Stimulated activated naive CD4-positive, alpha-beta T cell treated with Interleukin-2 at 50 U/mL for 16 hours (primary cell): ENCODE data around the gene DUSP15.
"Not testable (repeated sequence)": the region's sequence is repeated elsewhere in the genome, so short reads cannot be mapped to it uniquely, and the experiment has no call there.

Source experiments
- DNase-seq: peaks from one replicate; lab custom pipeline; 2025; lab: John Stamatoyannopoulos, UW

Gene DUSP15, protein sequence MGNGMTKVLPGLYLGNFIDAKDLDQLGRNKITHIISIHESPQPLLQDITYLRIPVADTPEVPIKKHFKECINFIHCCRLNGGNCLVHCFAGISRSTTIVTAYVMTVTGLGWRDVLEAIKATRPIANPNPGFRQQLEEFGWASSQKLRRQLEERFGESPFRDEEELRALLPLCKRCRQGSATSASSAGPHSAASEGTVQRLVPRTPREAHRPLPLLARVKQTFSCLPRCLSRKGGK

DNA sequence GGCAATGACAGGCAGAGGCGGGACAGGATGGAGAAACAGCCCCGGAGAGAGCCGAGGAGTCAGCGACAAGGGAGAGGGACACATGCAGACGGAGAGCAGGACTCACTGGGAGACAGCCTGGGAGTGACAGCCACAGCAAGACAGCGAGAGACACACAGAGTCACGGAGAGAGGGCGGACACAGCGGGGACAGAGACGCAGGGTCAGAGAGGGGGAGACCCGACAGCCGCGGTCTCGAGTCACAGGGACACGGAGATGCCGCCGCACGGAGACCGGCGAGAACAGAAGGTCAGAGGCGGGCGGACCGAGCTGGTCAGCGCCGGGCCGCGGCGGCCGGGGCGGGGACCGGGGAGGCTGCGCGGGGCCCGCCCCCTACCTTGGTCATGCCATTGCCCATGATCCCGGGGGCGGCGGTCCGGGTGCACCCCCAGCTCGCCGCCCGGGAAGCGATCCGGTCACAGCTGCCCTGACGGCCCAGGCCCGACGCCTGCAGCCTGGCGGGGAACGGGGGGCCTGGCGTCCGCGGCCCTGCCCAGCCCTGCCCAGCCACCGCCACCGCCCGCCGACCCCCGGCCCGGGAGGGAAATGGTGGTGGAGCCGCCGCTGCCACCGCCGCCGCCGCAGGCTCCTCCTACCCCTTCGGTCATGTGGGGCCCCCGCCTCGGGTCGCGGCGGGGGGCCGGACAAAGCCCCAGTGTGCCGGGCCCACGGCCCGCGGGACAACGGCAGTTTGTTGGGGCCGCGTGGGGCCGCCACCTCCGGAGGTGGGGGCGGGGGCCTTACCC is at the start of gene DUSP15, which contains the start of gene TTLL9:
Gene DUSP15 (minus strand): TSS at position 586 of the 784 bp plus-strand sequence. CDS start 190 bp downstream, at position 396.
Gene TTLL9 (plus strand): TSS at position 693 of the 784 bp plus-strand sequence. CDS start 493 bp downstream, outside the sequence.
- DNase-seq = no peak

DNA sequence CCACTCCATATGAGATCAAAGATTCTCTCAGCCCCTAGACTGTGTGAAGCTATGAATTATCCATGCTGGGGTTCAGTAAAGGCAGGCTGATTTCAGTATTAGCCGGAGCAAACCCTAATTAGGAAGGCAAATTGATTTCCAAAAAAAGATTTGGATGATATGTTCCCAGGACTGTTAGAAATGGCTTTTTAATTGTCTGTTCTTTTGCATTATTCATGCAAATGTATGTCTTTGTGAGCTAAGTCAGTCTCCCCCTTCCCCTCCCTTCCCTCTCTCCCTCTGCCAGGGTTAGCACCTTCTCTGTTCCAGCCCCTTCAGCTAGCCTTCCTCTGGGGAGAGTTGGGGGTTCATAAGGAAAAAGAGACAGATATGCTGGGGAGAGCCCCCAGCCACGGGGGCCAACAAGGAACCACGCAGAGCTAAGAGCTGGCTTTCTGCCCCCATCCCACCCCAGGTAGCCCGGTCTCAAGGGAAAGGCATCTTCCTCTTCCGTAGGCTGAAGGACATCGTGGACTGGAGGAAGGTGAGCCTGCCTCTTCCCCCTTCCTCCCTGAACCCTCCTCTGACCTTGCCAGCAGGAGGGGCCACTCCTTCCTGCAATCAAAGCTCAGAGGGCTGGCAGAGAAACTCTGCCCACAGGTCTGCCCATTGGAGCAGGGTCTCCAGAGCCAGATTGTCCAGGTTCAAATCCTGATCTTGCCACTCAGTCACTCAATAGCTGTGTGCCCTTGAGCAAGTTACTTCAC is 49.3 kb upstream of the DUSP15 start:
- no peak for DNase-seq

DNA sequence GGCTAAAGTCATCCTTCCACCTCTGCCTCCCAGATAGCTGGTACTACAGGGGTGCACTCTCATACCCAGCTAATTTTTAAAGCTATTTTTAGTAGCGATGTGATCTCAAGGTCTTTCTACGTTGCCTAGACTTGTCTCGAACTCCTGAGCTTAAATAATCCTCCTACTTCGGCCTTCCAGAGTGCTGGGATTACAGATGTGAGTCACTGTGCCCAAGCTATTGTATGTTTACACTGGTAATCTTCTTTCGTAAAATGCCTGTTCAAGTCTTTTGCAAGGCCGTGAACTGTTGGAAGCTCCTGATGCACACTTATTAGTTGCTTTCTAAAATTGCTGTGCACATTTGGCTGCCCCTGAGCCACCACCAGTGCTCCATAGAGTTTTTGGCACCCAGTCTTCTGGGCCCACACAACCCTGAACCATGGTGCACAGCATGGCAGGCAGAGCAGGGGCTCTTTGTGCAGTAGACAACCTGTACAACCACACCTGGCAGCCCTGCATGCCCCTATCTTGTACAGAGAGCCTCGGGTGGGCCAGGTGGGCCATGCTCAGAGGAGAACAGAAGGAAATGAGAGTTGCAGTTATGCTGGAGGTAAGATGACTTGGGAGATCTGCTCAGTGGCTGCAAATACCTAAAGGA is 48.3 kb upstream of the DUSP15 start:
- no peak for DNase-seq

DNA sequence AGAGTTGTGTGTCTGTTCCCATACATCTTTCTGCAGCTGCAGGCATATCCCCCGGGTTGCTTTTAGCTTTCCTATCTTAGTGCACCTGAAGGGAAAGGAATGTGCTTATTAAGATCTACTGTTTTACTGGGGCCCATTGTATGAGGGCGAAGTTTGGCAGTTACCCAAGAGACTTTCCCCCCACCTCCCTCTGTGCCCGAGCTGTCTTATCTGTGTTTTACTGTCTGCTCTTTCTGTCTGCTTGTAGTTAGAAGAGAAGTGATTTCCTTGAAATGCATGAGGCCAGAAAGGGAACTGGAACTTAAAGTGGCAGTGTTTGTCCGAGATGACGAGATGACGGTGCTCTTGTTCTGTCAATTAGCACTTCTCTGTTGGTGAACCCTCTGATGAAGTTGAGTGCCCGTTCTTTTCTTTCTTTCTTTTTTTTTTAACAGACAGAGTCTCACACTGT is 47.7 kb upstream of the DUSP15 start:
- DNase-seq = not testable (repeated sequence)

DNA sequence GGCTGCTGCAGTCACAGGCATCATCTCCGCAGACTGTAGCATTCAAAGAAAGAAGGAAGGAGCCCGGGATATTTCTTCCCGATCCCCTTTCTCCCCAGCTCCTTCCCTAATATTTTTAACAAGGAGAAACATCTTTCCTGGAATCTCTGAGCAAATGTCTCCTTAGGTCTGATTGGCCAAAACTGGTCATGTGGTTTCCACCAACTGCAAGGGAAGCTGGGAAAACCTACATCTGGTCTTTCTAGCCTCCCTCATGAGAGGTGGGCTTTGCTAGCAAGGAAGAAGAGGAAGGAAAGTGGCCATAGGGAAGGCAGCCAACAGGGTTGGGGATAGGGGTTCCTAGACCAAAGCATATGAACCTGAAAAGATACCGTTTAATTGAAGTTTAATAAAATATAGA is 46.4 kb upstream of the DUSP15 start:
- no peak for DNase-seq

DNA sequence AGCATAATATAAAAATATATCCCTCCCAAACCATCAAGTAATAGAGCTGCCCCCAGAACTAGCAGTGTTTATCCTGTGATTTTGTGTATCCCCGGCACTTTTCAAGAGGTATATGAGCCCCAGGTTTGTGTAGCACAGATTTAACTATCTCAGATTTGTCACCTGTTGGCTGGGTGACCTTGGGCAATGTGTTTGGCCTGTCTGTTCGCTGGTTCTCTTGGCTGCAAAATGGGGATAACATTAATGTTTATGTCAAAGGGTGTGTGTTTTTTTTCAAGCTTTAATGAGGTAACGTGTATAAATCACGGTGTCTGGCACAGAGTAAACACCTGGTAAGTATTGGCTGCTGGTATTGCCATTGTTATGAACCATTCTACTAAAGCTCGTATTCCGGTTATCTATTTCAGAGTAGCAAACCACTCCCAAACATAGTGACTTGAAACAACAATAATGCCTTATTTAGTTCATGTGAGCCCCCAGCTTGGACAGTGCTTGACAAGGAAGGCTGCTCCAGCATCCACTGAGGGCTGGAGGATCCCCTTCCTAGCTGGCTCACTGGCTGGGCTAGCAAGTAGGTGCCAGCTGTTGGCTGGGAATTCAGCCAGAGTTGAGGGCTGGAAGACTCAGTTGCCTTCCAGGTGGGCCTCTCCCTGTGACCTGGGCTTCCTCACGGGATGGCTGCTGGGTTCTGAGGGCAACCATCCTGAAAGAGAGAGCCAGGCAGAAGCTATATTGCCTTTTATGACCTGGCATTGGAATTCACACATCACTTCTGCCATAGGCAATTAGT is 45.4 kb upstream of the DUSP15 start:
- DNase-seq = no peak

DNA sequence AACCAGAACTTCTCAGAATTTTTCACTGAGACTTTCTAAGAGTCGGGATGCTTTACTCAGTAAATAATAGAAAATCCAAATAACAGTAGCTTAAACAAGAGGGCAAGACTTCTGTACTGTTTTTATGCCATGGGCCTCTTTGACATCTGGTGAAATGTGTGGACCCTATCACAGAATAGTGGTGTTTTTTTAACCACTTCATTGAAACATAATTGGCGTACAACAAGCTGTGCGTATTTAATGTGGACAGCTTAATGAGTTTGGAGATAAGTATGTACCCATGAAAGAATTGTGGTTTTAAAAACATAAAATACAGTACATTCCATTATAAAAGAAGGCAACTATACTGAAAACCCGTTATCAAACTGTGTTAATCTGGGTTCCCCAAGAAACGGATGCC is 43.8 kb upstream of the DUSP15 start:
- no peak for DNase-seq

DNA sequence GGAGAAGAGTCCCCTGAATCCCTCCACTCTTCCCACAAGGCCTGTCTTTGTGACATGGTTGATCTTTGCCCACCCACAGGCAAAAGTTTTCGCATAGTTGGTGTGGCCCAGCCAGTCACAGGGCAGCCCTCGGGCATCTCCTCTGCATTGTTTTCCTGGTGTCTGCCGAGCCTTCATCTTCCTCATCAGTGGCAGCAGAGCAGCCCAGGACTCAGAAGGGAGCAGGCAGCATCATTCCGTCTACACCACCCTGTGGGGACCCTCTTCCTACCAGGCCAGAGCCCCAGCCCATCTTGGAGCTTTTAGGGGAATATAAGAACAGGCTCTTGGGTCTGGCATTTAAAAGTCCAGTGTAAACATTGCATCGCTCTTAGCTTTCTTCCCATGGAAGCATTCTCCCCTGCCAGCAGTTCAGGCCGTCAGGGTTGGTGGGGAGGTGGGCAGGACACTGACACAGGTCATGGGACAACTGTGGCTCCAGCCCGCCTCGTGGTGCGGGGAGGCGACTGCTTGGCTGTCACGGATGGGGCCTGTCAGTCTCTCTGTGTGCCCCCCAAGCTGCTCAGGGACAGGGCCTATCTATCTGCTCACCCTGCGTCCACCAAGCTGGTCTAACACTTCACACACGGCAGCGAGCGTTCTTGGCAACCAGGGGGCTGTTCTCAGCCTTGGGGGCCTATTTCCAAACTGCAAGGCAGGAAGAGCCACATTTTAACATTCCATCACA is 43.3 kb upstream of the DUSP15 start:
- no peak for DNase-seq

DNA sequence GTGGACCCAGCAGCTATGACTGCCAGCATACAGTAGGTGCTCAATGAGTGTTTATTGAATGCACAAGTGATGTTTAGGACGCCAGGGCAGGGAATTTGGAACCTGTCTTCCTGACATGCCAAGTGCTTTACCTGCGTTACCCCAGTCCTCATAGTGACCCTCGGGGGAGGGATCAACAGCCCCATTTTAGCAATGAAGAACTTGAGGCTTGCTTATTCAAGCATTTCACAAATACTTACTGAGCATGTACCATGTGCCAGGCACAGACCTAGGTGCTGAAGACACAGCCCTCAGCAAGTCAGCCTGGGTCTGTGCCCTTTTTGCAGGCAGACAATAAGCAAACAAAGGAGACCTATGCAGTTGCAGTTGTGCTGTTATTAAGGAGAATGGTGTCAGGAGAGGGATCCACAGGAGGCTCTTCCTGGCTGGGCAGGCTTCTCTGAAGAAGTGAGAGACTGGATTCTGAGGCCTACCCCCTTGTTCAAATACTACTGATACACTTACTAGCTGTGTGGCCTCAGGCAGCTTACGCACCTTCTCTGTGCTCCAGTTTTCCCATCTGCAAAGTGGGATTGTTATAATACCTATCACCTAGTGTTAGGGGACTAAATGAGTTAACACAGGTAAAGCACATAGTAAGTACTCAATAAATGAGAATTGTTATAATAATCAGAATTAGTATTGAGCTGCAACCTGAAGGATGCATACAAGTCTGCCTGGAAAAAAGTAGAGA is 39.9 kb upstream of the DUSP15 start:
- DNase-seq = no peak

DNA sequence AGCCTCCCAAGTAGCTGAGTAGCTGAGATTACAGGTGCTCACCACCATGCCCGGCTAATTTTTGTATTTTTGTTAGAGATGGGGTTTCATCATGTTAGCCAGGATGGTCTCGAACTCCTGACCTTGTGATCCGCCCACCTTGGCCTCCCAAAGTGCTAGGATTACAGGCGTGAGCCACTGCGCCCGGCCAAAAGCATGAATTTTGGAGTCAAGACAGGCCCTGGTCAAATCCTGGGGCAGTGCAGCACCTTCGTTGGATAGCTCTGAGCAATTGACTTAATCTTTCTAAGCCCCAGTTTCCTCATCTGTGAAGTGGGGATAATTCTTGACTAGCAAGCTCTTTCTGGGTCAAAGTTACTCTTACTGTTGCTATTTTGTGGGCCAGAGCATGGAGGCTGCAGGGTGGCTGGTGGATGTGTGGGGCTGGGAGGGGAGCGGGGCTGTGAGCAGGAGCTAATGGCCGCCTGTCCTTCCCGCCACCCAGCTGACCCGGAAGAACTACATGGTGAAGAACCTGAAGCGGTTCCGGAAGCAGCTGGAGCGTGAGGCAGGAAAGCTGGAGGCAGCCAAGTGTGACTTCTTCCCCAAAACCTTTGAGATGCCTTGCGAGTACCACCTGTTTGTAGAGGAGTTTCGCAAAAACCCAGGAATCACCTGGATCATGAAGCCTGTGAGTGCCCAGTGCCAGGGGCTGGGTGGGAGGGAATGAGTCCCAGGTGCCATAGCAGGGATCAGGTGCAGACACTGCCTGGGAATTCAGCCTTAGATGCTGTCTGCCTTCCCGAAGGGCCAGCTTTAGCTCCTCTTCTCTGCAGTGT is 39.1 kb upstream of the DUSP15 start:
- DNase-seq = no peak

DNA sequence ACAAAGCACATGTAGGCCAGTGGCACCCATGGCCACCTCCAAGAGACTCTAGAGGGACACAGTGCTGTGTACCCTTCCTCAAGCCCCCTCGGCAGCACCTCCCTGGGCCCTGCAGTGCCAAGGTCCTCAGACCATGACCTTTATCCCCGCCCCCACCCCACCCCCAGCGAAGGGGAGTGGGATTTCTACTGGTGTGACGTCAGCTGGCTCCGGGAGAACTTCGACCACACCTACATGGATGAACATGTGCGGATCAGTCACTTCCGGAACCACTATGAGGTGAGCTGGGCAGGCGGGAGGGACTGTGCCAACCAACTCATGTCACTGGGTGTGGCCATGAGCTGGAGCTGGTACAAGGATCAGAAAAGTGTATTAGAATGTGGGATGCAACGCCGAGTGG is 38.1 kb upstream of the DUSP15 start:
- no peak for DNase-seq

DNA sequence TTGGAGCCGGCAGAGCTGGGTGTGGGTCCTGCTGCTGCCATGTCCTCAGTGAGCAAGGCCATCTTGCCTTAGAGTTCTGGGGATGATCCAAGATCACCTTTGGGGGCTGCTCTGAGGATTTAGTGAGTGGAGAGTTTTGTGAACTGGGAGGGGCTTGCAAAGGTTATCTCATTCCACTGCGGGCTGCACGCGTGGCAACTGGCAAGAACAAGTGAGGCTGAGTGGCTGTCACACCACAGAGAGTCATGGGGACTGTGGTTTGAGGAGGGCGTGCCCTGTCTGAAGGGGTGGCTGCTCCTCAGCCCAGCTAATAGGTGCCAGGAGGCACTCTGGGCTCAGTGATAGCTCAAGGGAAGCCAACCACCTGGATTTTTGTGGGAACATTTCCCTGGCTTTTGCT is 37.7 kb upstream of the DUSP15 start:
- DNase-seq = no peak

DNA sequence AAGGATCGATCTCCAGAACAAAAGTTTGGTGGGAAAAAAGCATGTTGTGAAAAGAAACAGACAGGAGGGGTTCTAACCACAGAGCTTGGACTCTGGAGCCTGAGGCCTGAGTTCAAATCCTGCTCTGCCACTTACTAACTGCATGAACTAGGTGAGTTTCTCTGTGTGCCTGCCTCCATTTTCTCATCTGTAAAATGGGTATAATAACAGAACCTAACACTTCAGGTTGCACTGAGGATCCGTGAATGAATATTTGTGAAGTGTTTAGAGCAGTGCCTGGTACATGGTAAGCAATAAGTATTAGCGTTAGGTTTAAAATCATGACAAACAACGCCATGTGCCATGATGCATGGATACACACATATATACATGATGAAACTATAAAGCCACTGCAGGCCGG is 36.7 kb upstream of the DUSP15 start:
- no peak for DNase-seq

DNA sequence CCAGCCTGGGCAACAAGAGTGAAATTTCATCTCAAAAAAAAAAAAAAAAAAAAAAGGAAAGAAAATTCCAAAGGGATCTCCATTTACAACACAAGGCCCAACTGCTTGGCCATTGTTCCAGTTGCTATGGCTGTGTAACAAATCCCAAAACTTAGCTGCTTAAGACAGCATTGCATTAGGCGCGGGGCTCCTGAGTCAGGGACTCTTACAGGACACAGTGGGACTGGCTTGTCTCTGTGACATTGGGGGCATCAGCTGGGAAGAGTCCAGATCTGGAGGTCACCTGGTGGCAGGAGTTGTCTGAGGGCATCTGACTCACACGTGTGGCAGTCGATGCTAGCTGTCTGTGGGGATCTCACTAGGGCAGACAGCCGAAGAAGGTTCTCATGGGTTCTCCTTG is 35.7 kb upstream of the DUSP15 start:
- DNase-seq = no peak

DNA sequence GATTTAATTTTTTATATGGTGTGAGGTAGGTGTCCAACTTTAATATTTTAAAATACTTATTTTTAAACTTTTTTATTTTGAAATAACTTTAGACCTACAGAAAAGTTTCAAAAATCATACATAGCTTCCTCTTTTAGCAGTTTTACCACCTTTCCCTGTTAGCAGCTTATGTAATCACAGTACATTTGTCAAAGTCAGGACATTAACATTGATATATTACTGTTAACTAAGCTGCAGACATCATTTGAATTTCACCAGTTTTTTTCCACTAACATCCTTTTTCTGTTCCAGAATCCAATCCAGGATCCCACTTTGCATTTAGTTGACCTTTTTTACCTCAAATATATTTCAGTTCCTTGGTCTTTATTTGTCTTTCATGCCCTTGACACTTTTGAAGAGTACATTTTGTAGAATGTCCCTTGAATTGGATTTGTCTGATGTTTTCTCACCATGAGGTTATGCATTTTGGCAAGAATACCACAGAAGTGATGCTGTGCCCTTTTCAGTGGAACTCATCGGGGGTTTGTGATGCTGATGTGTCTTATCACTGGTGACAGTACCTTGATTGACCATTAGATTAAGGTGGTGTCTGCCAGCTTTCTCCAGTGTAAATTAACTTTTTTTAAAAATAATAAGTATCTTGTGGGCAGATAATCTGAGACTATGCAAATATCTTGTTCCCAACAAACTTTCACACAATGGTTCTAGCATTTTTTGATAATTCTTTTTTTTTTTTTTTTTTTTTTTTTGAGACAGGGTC is 33.5 kb upstream of the DUSP15 start:
- no peak for DNase-seq

DNA sequence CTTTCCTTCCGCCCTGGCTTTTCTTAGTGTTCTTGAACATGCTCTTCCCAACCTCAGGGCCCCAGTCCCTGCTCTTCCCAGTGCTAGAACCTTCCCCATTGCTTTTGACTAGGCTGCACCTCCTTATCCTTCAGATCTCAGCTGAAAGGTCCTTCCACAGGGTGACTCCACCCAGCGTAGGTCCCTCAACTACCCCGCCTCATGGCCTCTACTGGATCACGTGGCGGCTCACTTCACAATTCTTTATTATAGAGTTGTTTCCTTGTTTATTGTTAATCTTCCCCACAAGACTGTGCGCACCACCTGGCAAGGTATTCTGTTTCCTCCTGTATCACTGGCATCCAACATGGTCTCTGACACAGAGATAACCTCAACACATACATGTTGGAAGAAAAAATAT is 31.3 kb upstream of the DUSP15 start:
- DNase-seq = no peak

DNA sequence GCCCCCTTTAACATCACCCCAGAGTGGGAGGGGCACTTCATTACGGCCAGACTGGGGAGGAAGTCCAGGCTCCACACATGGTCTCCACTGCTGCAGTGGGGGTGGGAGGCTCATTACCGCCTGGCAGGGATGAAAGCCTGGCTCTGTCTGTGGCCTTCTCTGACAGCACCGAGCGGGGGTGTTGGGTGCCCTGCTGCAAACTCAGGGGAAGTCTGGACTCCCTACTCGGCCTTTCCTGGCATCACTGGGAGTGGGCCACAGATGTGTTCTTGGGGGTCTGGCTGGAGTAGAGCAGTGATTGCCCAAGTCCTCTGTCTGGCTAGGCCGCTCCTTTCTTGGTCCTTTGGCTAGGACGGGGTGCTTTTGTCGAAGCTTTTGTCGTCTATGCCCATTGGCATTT is 27.2 kb upstream of the DUSP15 start:
- no peak for DNase-seq

DNA sequence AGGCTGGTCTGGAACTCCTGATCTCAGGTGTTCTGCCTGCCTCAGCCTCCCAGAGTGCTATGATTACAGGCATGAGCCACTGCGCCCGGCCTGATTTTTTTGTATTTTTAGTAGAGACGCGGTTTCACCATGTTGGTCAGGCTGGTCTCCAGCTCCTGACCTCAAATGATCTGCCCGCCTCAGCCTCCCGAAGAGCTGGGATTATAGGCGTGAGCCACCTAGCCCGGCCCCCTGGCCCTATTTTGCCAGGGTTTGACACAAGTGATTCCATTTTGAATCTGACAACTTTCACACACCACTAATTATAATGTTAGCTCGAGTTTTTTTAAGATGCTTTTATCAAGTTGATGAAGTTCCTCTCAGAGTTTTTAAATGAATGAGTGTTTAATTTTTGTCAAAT is 25.7 kb upstream of the DUSP15 start:
- no peak for DNase-seq
